HG03565 (cell line): ENCODE measurements around the gene CUBN.

Experiments used
- ATAC-seq: cut with Tn5 transposase; IDR thresholded peaks from one replicate; pipeline ENCODE4 v1.9.1; 2021; ENCODE audit warnings: mild to moderate bottlenecking, moderate library complexity; ENCODE audit not compliant: unreplicated experiment

CUBN gene

GRCh38 chr10:17043586-17043985 is 86.0 kb downstream of the CUBN start:
- no peak for ATAC-seq

- no peak for ATAC-seq
Measured at GRCh38 chr10:17041626-17042520, 87.7 kb downstream of the CUBN start.

DNA sequence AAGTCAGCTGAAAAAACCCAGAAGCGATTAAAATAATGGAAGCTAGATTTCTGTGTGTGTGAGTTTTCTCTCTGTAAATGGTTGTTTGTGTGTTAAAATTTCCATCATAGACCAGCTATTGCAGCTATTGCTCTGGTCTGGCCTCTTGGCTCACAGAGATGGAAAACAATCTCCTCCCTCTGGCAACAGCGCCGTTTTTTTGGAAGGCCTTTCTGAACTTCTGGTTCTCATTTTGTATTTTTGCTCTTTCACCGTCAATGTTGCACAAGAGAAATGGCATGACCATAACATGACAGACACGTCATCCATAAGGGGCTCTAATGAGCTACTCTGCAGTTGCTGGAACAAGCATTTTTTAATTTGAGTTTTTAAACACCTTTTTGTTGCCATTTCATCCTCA is 91.0 kb downstream of the CUBN start:
- no peak for ATAC-seq

DNA sequence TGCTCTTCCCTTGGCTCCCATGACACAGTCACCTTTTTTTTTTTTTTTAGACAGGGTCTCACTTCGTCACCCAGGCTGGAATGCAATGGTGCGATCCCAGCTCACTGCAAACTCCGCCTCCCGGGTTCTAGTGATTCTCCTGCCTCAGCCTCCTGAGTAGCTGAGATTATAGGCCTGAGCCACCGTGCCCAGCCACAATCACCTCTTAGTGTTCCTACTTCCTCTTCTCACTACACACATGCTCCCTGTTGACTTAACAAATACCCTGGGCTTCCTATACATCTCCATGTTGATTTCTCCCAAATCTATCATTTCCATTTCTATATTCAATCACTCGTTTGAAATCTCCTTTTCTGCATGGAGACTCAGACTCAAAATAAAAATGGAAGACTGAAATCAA is 91.7 kb downstream of the CUBN start:
- ATAC-seq = no peak

DNA sequence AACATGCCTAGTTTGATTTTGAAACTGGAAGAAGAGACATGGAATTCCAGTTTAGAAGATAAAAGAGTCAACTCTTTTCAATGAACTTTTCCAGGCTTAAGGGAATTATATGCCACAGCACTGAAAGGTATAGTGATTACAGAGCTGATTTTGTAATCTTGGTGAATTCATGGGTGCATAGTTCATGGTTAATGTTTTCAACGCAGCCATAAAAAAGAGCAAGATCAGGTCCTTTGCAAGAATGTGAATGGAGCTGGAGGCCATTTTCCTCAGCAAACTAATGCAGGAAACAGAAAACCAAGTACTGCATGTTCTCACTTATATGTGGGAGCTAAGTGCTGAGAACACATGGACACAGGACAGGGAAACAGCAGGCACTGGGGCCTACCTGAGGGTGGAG is 94.2 kb downstream of the CUBN start:
- no peak for ATAC-seq

DNA sequence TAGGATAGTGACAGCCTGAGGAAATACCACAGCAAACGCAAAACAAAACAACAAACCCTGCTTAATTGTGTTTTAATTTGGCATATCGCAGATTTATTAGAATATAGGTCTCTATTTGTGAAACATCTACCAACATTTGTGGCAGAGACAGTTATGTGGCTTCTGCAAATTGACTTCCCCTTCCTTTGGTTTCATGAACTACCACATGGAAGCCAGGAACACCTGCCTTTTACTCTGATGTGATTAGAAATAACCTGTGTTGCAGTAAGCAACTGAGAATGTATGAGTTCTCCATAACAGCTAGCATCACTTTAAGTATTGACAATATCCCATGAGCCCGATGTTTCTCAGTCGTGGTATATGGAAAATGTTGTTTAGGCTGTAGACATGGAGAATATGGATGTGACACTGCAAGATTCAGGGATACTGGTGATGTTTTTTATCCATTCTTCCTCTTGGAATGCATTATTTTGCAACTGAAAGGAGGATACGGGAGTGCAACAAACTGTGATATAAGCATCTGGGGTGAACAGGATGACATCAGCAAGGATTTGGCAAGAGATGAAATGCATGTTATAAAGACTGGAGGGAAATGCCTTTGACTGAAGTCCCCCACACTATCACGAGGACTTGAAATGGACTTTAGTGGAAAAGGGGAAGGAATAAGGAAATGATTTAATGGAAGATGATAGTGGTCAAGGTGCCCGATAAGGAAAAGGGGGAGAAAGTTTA is 95.9 kb downstream of the CUBN start:
- no peak for ATAC-seq

GRCh38 chr10:17031637-17032635 is 97.7 kb downstream of the CUBN start:
- ATAC-seq = no peak

DNA sequence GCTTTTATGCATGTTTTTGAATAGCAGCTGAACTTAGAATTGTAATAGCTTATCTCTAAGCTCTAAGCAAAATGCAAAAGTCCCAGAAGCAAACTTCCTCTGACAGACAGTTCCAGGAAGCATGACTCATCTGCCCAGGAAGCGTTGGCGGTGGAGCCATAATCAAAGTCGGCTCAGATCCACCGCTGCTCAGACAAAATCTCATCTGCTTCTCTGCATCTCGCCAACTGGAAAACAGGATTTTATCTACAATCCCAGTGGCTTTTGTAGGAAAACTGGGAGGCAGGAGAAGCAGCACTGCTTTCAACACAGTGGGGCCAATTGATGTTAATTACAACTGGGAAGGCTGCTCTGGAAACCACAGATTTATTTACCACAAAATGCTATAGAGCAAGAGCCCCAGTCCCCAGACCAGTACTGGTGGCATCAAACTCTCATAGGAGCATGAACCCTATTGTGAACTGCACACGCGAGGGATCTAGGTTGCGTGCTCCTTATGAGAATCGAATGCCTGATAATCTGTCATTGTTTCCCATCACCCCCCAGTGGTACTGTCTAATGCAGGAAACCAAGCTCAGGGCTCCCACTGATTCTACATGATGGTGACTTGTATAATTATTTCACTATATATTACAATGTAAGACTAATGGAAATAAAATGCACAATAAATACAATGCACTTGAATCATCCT is 99.9 kb downstream of the CUBN start:
- ATAC-seq = no peak

DNA sequence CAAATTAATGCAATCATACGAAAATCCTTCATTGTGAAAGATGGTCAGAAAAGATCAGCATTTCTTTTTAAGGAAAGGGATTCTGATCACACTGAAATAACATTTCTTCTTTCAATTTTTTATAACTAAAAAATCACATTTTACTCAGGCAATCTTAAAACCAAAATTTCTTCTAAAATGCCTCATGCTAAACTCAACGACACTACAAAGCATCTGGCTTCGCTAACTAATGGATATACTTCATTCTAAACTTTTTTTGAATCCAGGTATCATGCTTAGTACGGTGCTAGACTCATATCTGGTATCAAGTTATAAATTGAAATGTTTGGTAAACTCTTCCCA is 100.4 kb downstream of the CUBN start:
- no peak for ATAC-seq

- ATAC-seq = no peak
Measured at GRCh38 chr10:17028798-17029197, 100.8 kb downstream of the CUBN start.

DNA sequence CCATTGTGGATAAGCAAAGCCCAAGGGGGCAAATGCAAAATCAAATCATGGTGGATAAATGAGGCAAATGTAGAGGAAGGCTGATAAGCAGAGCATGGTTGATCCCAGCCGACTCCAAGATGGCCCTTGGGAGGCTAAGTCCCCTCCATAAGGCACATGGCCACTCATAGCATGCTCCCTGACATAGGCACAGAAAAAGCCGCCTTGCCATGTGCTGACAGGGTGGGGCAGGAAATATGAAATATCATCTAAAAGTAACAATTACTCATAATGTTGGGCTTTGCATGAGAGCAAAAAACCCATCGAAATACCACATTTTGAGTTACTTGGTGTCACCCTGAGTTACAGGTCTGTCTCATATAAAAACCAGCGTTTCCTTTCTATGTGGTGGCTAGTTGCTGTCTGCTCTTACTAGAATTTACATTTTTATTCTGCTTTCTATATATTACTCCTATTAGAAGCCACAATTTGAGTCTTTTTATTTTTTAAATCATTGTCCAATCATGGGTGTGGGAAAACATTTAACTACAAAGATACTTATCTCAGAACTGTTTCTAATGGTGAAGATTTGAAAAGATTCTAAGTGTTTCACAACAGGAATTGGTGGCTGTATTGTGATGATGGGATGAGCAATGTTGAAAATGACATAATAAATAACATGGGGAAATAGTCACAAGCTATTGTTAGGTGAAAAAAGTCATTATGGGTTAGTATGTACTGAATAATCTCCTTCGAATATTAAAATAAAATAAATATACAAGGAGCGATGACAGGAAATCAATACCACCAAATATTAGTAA is 102.7 kb downstream of the CUBN start:
- ATAC-seq = peak; percentile 55

GRCh38 chr10:17025444-17026295 is 103.9 kb downstream of the CUBN start:
- no peak for ATAC-seq

DNA sequence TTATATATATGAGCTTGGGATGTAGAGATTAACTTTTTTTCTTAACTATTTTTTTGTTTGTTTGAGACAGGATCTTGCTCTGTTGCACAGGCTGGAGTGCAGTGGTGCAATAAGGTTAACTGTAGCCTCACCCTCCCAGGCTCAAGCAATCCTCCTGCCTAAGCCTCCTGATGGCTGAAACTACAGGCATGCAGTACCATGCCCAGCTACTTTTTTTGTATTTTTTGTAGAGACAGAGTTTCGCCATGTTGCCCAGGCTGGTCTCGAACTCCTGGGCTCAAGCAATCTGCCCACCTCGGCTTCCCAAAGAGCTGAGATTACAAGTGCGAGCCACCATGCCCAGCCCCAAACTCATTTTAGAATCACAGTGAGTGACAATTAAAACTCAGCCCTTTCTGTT is 105.2 kb downstream of the CUBN start:
- no peak for ATAC-seq

DNA sequence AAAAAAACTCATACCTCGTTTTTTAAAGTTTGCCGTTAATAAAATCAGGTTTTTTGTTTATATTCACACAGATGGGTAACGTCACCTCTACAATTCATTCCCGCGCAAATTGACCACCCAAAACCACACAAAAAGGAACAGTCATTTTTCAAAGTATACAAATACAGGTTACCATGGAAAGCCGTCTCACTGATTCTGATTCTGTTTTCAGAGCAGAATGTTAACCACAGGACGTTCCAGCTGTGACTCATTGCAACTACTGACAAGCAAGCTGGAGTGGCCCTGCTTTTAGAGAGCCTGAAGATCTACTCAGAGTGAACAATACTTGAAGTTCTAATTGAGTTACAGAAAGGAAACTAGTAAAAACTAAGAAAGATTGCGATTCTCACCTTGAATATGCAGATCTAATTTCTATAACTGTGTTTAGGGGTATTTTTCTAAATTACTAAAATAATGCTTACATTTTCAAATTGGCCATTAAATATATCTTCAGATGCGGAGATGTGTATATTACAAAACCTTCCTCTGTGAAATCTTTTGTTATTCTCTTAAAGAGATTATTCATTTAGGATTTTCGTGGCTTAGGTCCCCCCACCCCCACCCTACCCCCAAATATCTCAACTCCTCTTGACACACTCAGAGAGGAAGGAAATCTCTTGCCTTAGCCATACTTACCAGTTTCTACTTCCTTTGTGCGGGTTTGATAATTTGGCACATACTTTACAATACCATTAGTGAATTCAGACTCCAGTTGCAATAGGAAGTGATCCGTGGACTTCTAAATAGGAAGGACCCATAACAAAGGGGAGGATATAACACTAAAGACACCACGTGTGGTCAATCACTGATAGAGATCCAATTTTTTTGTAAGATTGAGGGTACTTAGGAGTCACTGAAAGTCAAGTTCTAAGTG is 106.0 kb downstream of the CUBN start:
- peak; percentile 93 for ATAC-seq

DNA sequence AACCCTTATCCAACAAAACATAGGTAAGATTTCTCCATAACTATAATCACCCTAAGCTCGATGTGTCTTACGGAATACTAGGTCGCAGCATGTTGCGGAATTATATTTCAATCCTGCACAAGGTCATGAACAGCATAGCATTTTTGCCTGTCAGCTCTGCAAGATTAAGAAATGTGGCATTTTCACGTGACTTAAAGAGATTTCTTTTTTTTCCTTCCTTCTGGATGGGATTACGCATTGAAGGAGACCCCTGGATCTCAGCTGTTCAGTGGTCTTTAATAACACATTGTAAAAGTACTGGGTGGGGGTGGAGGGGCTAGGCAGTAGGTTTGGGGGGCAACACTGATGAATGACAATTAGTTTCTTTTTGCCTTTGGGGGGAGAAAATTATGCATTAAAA is 106.7 kb downstream of the CUBN start:
- no peak for ATAC-seq

DNA sequence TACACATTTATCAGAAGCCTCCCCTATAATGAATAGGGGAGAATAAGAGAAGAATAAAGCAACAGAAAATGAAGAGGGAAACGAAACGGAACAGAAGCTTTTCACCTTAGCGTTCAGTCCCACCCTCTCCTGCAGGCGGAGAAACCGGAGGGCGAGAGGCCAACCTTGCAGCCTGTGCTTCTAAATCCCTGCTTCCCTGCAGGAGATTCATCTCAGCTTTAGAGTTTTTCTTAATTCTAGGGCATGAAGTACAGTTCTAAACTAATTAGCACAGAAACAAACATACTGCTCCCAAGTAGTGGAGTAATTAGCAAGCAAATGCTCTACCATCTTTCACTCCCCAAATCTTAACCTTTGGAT is 107.2 kb downstream of the CUBN start:
- ATAC-seq = no peak

GRCh38 chr10:17021656-17022465 is 107.8 kb downstream of the CUBN start:
- no peak for ATAC-seq
